Ishikawa (cell line): ENCODE measurements around the gene CPXM1.

Experiments
- CEBPB ChIP-seq: IDR thresholded peaks from 2 replicates; pipeline ENCODE4 v1.6.1; 2012
- CREB1 ChIP-seq: IDR thresholded peaks from 2 replicates; pipeline ENCODE4 v1.6.1; 2012; ENCODE audit warnings: low read depth
- EGR1 ChIP-seq: IDR thresholded peaks from 2 replicates; pipeline ENCODE4 v1.6.1; 2012
- EP300 ChIP-seq: IDR thresholded peaks from 2 replicates; pipeline ENCODE4 v1.6.1; 2012; ENCODE audit warnings: borderline replicate concordance
- FOXM1 ChIP-seq: IDR thresholded peaks from 2 replicates; pipeline ENCODE4 v1.6.1; 2012; ENCODE audit warnings: low read depth, borderline replicate concordance
- MAX ChIP-seq: IDR thresholded peaks from 2 replicates; pipeline ENCODE4 v1.6.1; 2012
- NFIC ChIP-seq: IDR thresholded peaks from 2 replicates; pipeline ENCODE4 v1.6.1; 2012
- RAD21 ChIP-seq: IDR thresholded peaks from 2 replicates; pipeline ENCODE4 v1.6.1; 2012; ENCODE audit warnings: low read depth
- REST ChIP-seq: IDR thresholded peaks from 2 replicates; pipeline ENCODE4 v1.6.1; 2012; ENCODE audit warnings: low read depth, mild to moderate bottlenecking
- TAF1 ChIP-seq: IDR thresholded peaks from 2 replicates; pipeline ENCODE4 v1.6.1; 2012; ENCODE audit warnings: low read depth, mild to moderate bottlenecking
- TCF12 ChIP-seq: IDR thresholded peaks from 2 replicates; pipeline ENCODE4 v1.6.1; 2012; ENCODE audit warnings: low read depth
- TEAD4 ChIP-seq: IDR thresholded peaks from 2 replicates; pipeline ENCODE4 v1.6.1; 2012
- USF1 ChIP-seq: IDR thresholded peaks from 2 replicates; pipeline ENCODE4 v1.6.1; 2012
- YY1 ChIP-seq: IDR thresholded peaks from 2 replicates; pipeline ENCODE4 v1.6.1; 2012; ENCODE audit warnings: low read depth
- ZBTB7A ChIP-seq: IDR thresholded peaks from 2 replicates; pipeline ENCODE4 v1.6.1; 2012; ENCODE audit warnings: low read depth

Gene CPXM1

GRCh38 chr20:2804041-2804828, 3.8 kb upstream of the CPXM1 start:
- no peak for TF ChIP-seq ZBTB7A
- no peak for TF ChIP-seq MAX
- TF ChIP-seq EGR1, result no peak
- no peak for TF ChIP-seq CREB1
- TF ChIP-seq RAD21, result no peak
- no peak for TF ChIP-seq TEAD4
- TF ChIP-seq FOXM1, result no peak
- no peak for TF ChIP-seq NFIC

- TF ChIP-seq ZBTB7A (no peak), EP300 (no peak), RAD21 (no peak), YY1 (no peak), TCF12 (no peak), CREB1 (no peak), NFIC (no peak)
These were observed 880 bp upstream of the CPXM1 start for GRCh38 chr20:2801286-2801728.

- TF ChIP-seq EGR1 (no peak), YY1 (no peak), USF1 (no peak), TCF12 (no peak), TAF1 (no peak), RAD21 (no peak)
These were observed 523 bp downstream of the CPXM1 start for GRCh38 chr20:2799688-2800520.

GRCh38 chr20:2799271-2799670, 1.2 kb downstream of the CPXM1 start:
- no peak for TF ChIP-seq NFIC
- TF ChIP-seq ZBTB7A, result no peak
- TF ChIP-seq TAF1, result no peak
- no peak for TF ChIP-seq CEBPB
- TF ChIP-seq CREB1, result no peak
- no peak for TF ChIP-seq REST
- no peak for TF ChIP-seq EGR1
- no peak for TF ChIP-seq FOXM1
- no peak for TF ChIP-seq RAD21
- no peak for TF ChIP-seq TCF12
- TF ChIP-seq USF1, result no peak
- TF ChIP-seq YY1, result no peak
- no peak for TF ChIP-seq EP300
- TF ChIP-seq MAX, result no peak
- no peak for TF ChIP-seq TEAD4

- peak; percentile 40; the same call in 1 of the 2 replicates for TF ChIP-seq NFIC
- TF ChIP-seq YY1, result no peak
These were observed 1.6 kb downstream of the CPXM1 start for GRCh38 chr20:2798814-2799213.

- TF ChIP-seq EP300 (no peak), MAX (no peak), EGR1 (no peak), FOXM1 (no peak), TCF12 (no peak), TAF1 (no peak), REST (no peak), ZBTB7A (no peak), YY1 (no peak), USF1 (no peak), NFIC (no peak), CREB1 (no peak), RAD21 (no peak), TEAD4 (no peak), CEBPB (no peak)
These were observed 2.2 kb downstream of the CPXM1 start for GRCh38 chr20:2798095-2798805.
